Subcutaneous adipose tissue (tissue), 4 donors: ENCODE results near the gene PEBP1. TPM values are rescaled to one million over a fixed set of nuclear protein-coding genes. Genes with fewer than 3 reads are reported as not detected.

Experiments
- total RNA-seq, 4 donors: library from RNA; depleted of rRNA; stranded (reverse); fragments of >200 nt; gene quantifications; one replicate each; pipeline ENCODE4 v1.1.0, GENCODE V29; 2016
- TF ChIP-seq, protein P1 (sequence below): fragments of 450-650 bp; IDR thresholded peaks from one replicate; pipeline ENCODE4 v1.5.1; 2016; ENCODE audit warnings: low read depth, mild to moderate bottlenecking, control low read depth, antibody characterized with exemption, moderate library complexity

PEBP1 gene
- total RNA-seq, 4 donors from 2014 or later = 207 to 336 (median 255) TPM

DNA sequence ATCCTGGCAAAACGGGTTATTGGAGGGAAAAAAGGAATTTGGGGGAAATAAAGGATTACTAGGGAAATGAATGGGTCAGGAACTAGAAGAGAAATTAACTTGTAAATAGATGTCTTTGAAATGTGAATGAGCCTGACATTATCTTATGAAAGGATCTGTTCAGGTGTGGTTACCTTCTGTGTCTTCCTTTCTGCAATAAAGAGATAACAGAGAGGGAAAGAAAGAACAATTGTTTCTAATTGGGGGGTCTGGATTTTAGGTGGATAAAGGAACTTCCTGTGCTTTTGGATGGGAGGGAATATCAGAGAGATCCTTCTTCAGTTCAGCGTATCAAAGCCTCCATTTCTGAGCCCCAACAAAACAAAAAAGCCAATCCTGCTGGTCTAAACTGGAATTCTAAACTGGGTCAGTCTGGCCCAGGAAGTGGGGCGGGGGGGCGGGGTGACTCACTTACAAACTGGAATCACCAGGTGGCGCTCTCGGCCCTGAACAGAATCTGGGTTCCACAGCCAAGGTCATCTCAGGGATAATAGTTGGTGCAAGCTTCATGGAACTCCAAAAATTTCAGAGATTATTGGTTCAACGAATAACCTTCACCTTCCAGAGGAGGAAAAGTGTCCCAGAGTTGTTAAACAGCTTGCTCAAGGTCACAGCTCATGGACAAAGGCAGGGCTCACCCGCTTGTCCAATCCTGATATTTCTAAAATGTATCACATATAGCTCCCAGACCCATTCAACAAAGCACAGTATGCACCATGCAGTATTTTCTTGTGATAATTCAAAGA lies 15.2 kb upstream of the PEBP1 start:
- TF ChIP-seq, protein P1, sequence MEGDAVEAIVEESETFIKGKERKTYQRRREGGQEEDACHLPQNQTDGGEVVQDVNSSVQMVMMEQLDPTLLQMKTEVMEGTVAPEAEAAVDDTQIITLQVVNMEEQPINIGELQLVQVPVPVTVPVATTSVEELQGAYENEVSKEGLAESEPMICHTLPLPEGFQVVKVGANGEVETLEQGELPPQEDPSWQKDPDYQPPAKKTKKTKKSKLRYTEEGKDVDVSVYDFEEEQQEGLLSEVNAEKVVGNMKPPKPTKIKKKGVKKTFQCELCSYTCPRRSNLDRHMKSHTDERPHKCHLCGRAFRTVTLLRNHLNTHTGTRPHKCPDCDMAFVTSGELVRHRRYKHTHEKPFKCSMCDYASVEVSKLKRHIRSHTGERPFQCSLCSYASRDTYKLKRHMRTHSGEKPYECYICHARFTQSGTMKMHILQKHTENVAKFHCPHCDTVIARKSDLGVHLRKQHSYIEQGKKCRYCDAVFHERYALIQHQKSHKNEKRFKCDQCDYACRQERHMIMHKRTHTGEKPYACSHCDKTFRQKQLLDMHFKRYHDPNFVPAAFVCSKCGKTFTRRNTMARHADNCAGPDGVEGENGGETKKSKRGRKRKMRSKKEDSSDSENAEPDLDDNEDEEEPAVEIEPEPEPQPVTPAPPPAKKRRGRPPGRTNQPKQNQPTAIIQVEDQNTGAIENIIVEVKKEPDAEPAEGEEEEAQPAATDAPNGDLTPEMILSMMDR = no peak

DNA sequence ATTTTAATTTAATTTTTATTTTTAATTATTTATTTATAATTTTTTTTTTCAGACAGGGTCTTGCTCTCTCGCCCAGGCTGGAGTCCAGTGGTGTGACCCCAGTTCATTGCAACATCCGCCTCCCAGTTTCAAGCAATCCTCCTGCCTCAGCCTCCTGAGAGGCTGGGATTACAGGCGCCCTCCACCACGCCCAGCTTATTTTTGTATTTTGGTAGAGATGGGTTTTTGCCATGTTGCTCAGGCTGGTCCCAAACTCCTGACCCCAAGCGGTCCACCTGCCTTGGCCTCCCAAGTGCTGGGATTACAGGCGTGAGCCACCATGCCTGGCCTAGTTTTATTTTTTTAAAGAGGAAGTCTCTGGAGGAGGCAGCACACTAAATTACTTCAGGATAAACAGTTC lies 13.7 kb upstream of the PEBP1 start:
- TF ChIP-seq, protein P1 = no peak

DNA sequence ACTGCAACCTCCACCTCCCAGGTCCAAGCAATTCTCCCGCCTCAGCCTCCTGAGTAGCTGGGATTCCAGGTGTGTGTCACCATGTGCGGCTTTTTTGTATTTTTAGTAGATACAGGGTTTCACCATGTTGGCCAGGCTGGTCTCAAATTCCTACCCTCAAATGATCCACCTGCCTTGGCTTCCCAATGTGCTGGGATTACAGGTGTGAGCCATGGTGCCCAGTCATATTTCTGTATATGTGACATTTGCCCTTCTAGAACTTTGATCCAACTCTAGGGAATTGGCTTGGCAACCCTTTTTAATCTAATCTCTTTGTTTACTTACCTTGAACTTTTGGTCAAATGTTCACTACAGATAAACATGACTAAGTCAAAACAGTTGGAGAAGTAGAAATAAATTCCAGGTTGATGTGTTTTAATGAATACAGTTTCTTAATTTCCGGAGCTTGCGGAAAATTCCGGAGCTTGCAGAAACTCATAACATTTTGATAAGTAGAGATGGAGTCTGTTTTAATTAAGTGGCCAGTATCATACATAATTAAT lies 11.5 kb upstream of the PEBP1 start:
- TF ChIP-seq, protein P1 = no peak

DNA sequence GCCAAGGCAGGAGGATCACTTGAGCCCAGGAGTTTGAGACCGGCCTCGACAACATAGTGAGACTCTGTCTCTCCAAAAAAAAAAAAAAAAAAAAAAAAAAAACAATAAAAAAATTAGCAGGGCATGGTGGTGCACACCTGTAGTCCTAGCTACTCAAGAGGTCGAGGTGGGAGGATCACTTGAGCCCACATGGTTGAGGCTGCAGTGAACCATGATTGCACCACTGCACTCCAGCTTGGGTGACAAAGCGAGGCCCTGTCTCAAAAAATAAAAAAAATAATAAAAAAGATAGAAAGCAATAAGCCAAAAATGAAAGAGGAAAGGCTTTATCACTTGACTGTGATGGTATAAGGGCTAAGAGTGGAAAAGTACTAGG lies 10.2 kb upstream of the PEBP1 start:
- TF ChIP-seq, protein P1 = no peak

DNA sequence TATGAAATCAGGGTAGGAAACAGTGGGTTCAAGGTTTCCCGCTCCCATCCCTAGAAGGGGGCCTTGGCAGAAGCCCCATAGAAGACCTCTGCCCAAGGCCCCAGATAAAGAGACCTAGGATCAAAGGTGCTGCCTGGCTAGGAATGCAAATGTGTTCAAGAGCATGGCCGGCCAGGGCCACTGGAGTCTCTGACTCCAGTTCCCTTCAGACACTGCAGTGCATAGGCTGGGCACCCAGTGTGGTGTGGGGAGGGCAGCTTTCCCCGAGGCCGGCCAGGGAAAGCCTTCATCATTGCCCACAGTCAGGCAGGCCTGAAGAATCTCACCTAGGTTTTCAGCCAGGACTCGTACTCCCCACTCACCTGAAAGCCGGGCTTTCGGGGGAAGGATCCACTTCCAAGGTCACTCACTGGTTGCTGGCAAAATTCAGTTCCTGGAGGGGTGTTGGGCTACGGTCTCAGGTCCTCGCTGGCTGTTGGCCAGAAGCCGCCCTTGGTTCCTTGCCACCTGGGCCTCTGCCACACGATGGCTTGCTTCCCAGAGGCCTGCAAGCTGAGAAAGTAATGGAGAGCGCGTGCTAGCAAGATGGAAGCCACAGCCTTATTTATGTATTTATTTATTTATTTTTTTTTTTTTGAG lies 9.7 kb upstream of the PEBP1 start:
- TF ChIP-seq, protein P1 = no peak

DNA sequence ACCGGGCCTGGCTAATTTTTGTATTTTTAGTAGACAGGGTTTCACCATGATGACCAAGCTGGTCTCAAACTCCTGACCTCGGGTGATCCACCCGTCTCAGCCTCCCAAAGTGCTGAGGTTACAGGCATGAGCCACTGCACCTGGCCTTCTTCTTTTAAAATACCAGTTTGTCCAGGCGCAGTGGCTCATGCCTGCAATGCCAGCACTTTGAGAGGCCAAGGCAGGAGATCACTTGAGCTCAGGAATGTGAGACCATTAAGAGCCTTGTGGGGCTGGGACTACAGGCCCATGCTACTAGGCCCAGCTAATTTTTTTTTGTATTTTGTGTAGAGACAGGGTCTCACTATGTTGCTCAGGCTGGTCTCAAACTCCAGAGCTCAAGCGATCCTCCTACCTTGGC lies 8.1 kb upstream of the PEBP1 start:
- TF ChIP-seq, protein P1 = no peak

DNA sequence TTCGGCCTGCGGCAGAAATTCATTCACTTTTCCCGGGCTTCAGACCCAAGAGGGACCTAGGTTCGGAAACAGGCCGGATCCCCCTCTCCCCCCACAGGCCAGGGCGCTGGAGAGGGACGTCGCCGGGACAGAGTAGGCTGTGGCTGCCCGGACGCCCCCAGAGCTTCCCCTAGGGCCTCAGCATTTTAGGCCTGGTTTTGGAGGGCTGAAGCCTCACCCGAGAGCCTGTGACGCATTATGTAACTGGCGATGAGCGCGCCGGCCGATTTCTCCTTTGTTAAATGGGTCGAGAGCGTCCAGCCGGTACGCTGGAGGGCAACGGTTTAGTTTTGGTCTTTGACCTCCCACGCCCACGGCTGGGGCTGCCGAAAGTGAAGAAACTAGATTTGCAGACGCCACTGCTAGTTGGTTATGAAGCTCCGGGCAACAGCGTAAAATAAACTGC lies 657 bp downstream of the PEBP1 start:
- TF ChIP-seq, protein P1 = no peak
